HCT116 (cell line): ENCODE results near the gene COPG2. TPM values are rescaled to one million over a fixed set of nuclear protein-coding genes. Genes with fewer than 3 reads are reported as not detected.

Experiments used
- ATAC-seq: fragments of 200-7000 bp; cut with Tn5 transposase; 2 replicates; pipeline ENCODE4 v1.9.1; 2020; ENCODE audit warnings: mild to moderate bottlenecking, moderate library complexity
- BruUV-seq: library from RNA; stranded (reverse); fragments of 400-500 nt; replicated peaks from 2 replicates; lab custom pipeline; 2021; lab: Mats Ljungman, UMichigan
- CTCF ChIA-PET: fragments of 300-600 bp; sonication (Branson Sonifier 250); formaldehyde crosslinking; loops from one replicate; lab custom pipeline; 2021; ENCODE audit warnings: antibody characterized with exemption; lab: Charles Lee
- POLR2A ChIA-PET: fragments of 300-600, 350-600 bp; sonication (Branson Sonifier 250); formaldehyde crosslinking; loops from one replicate; lab custom pipeline; 2021; ENCODE audit warnings: antibody characterized with exemption; lab: Charles Lee
- RAD21 ChIA-PET, 2 experiments: fragments of 300-600 bp; sonication (Branson Sonifier 250); formaldehyde crosslinking; loops; one replicate each; lab custom pipeline; 2023; ENCODE audit warnings: low total read pairs in 2 of 2; ENCODE audit not compliant: uncharacterized antibody in 2 of 2, unreplicated experiment in 2 of 2, low non-redundant PET in 1 of 2; lab: Charles Lee
- DNase-seq: peaks from one replicate; pipeline ENCODE4 v3.0.0-alpha.2; 2010; ENCODE audit warnings: low read depth, low spot score
- H2AFZ ChIP-seq: fragments of 200-600 bp; shearing (Covaris generic), sonication (generic); 2 replicates; pipeline ENCODE4 v1.6.1; 2017; ENCODE audit warnings: low read depth, mixed run types, mixed read lengths, antibody characterized with exemption, low read length; ENCODE audit not compliant: poor library complexity, severe bottlenecking
- H3K27ac ChIP-seq: 2 replicates; pipeline ENCODE4 v1.5.1; 2012; ENCODE audit warnings: low read depth, low read length
- H3K27me3 ChIP-seq: fragments of 200-600 bp; sonication (generic); 2 replicates; pipeline ENCODE4 v1.6.1; 2016; ENCODE audit warnings: mixed run types, low read length, mixed read lengths; ENCODE audit not compliant: insufficient read depth
- H3K36me3 ChIP-seq, 2 experiments: fragments of 200-500 bp in 1 of 2; fragments of 200-600 bp in 1 of 2; sonication (Bioruptor generic) in 1 of 2; sonication (generic) in 1 of 2; 2 replicates each; pipeline versions ENCODE4 v1.5.1 to v1.6.1; 2014 to 2016; ENCODE audit warnings: low read length in 2 of 2, inconsistent platforms in 1 of 2, mixed read lengths in 1 of 2, mixed run types in 1 of 2; ENCODE audit not compliant: insufficient read depth in 2 of 2, control insufficient read depth in 1 of 2
- H3K4me1 ChIP-seq, 2 experiments: fragments of 200-600 bp in 1 of 2; sonication (generic) in 1 of 2; 2 replicates each; pipeline versions ENCODE4 v1.5.1 to v1.6.1; 2012 to 2017; ENCODE audit warnings: low read length in 2 of 2, inconsistent platforms in 1 of 2, mild to moderate bottlenecking in 1 of 2, mixed read lengths in 1 of 2, mixed run types in 1 of 2, moderate library complexity in 1 of 2; ENCODE audit not compliant: insufficient read depth in 2 of 2, control insufficient read depth in 1 of 2
- H3K4me2 ChIP-seq: fragments of 200-600 bp; sonication (generic); 2 replicates; pipeline ENCODE4 v1.6.1; 2017; ENCODE audit warnings: mixed run types, low read length, mixed read lengths
- H3K4me3 ChIP-seq, 2 experiments: fragments of 200-600 bp in 1 of 2; sonication (generic) in 1 of 2; replicated peaks in 1 of 2; 2 replicates each; pipeline ENCODE4 v1.5.1; 2011 to 2016; ENCODE audit warnings: low read length in 2 of 2, control low read depth in 1 of 2, low read depth in 1 of 2, mild to moderate bottlenecking in 1 of 2, mixed read lengths in 1 of 2, mixed run types in 1 of 2
- H3K79me2 ChIP-seq: fragments of 200-600 bp; sonication (generic); 2 replicates; pipeline ENCODE4 v1.6.1; 2017; ENCODE audit warnings: mild to moderate bottlenecking, mixed run types, low read length, moderate library complexity, mixed read lengths; ENCODE audit not compliant: insufficient read depth
- H3K9ac ChIP-seq: fragments of 200-600 bp; sonication (generic); 2 replicates; pipeline ENCODE4 v1.6.1; 2016; ENCODE audit warnings: low read length, mixed read lengths
- H3K9me2 ChIP-seq: fragments of 200-600 bp; sonication (generic), shearing (Covaris generic); 2 replicates; pipeline ENCODE4 v1.6.1; 2017; ENCODE audit warnings: mixed run types, mild to moderate bottlenecking, moderate library complexity; ENCODE audit not compliant: insufficient read depth
- H3K9me3 ChIP-seq, 2 experiments: fragments of 200-500 bp in 1 of 2; fragments of 200-600 bp in 1 of 2; sonication (Bioruptor generic) in 1 of 2; sonication (generic) in 1 of 2; 2 replicates each; pipeline ENCODE4 v1.6.1; 2014 to 2017; ENCODE audit warnings: low read length in 2 of 2, mixed read lengths in 2 of 2, inconsistent platforms in 1 of 2, low read depth in 1 of 2, mild to moderate bottlenecking in 1 of 2, mixed run types in 1 of 2, moderate library complexity in 1 of 2; ENCODE audit not compliant: control insufficient read depth in 1 of 2, insufficient read depth in 1 of 2
- H4K20me1 ChIP-seq: fragments of 200-600 bp; sonication (generic), shearing (Covaris generic); 2 replicates; pipeline ENCODE4 v1.6.1; 2017; ENCODE audit warnings: mixed run types, mild to moderate bottlenecking, moderate library complexity; ENCODE audit not compliant: insufficient read depth
- ATF3 ChIP-seq: IDR thresholded peaks from 2 replicates; pipeline ENCODE4 v1.6.1; 2012
- CBX3 ChIP-seq: IDR thresholded peaks from 2 replicates; pipeline ENCODE4 v1.6.1; 2012; ENCODE audit warnings: low read depth
- EGR1 ChIP-seq: IDR thresholded peaks from 2 replicates; pipeline ENCODE4 v1.6.1; 2012; ENCODE audit warnings: low read depth
- EZH2 ChIP-seq: fragments of 200-600 bp; sonication (generic); IDR thresholded peaks from 2 replicates; pipeline ENCODE4 v1.6.1; 2017; ENCODE audit warnings: antibody characterized with exemption, mixed run types
- FOSL1 ChIP-seq: IDR thresholded peaks from 2 replicates; pipeline ENCODE4 v1.6.1; 2012; ENCODE audit warnings: low read depth
- RAD21 ChIP-seq: IDR thresholded peaks from 2 replicates; pipeline ENCODE4 v1.6.1; 2012; ENCODE audit warnings: low read depth, mild to moderate bottlenecking
- SIN3A ChIP-seq: IDR thresholded peaks from 2 replicates; pipeline ENCODE4 v1.6.1; 2012; ENCODE audit warnings: low read depth
- TCF7L2 ChIP-seq: IDR thresholded peaks from 2 replicates; pipeline ENCODE4 v1.7.0; 2011; ENCODE audit warnings: borderline replicate concordance, inconsistent platforms; ENCODE audit not compliant: insufficient read depth, insufficient read length; ENCODE audit errors: extremely low read depth
- YY1 ChIP-seq: IDR thresholded peaks from 2 replicates; pipeline ENCODE4 v1.6.1; 2011; ENCODE audit warnings: low read length, low read depth, moderate library complexity, mild to moderate bottlenecking; ENCODE audit not compliant: insufficient replicate concordance; ENCODE audit errors: extremely low read depth
- intact Hi-C: fragments of 100-400 bp; cut with micrococcal nuclease; formaldehyde crosslinking; loops from 2 replicates; pipeline ENCODE4 v1.10.0; 2022
- total RNA-seq: library from RNA; stranded (reverse); gene quantifications from one replicate; pipeline ENCODE4 v1.2.1, GENCODE V29; 2021; ENCODE audit not compliant: unreplicated experiment
- TF ChIP-seq, protein P1 (sequence below): IDR thresholded peaks from 2 replicates; pipeline ENCODE4 v1.6.1; 2012; ENCODE audit warnings: low read depth
- TF ChIP-seq, protein P2 (sequence below), 3 experiments: fragments of 200-600 bp in 1 of 3; sonication (generic) in 1 of 3; IDR thresholded peaks in 2 of 3; conservative IDR thresholded peaks in 1 of 3; 2 replicates each; pipeline ENCODE4 v1.5.1; 2012 to 2017; ENCODE audit warnings: low read depth in 2 of 3, low read length in 2 of 3, antibody characterized with exemption in 1 of 3, borderline replicate concordance in 1 of 3, control low read depth in 1 of 3, mild to moderate bottlenecking in 1 of 3, mixed read lengths in 1 of 3, mixed run types in 1 of 3, moderate library complexity in 1 of 3; ENCODE audit not compliant: insufficient read depth in 1 of 3

COPG2 gene
- total RNA-seq, 1 experiment from 2014 or later = 31.0 TPM

GRCh38 chr7:130639388-130639787 is 29.2 kb downstream of the COPG2 start:
- Histone ChIP-seq H3K27ac (no peak overlapping the region), H3K36me3 (no peaks in the 10 kb centered on the region), H3K4me2 (no peak overlapping the region), H3K9me2 (no peaks in the 10 kb centered on the region), H3K4me1 (no peaks in the 10 kb centered on the region), H2AFZ (no peak overlapping the region), H3K79me2 (no peaks in the 10 kb centered on the region), H3K9me3 (no peaks in the 10 kb centered on the region), H3K4me3 (no peak overlapping the region), H4K20me1 (no peaks in the 10 kb centered on the region), H3K9ac (no peak overlapping the region), H3K27me3 (no peaks in the 10 kb centered on the region)
- DNase-seq = no peak
- intact Hi-C loops = no loop called here
- ATAC-seq = no peak
- POLR2A ChIA-PET = no interaction called here
- CTCF ChIA-PET = no interaction called here
- TF ChIP-seq TCF7L2 = no peak
- TF ChIP-seq RAD21 = no peak
- TF ChIP-seq YY1 = no peak
- TF ChIP-seq, protein P1, sequence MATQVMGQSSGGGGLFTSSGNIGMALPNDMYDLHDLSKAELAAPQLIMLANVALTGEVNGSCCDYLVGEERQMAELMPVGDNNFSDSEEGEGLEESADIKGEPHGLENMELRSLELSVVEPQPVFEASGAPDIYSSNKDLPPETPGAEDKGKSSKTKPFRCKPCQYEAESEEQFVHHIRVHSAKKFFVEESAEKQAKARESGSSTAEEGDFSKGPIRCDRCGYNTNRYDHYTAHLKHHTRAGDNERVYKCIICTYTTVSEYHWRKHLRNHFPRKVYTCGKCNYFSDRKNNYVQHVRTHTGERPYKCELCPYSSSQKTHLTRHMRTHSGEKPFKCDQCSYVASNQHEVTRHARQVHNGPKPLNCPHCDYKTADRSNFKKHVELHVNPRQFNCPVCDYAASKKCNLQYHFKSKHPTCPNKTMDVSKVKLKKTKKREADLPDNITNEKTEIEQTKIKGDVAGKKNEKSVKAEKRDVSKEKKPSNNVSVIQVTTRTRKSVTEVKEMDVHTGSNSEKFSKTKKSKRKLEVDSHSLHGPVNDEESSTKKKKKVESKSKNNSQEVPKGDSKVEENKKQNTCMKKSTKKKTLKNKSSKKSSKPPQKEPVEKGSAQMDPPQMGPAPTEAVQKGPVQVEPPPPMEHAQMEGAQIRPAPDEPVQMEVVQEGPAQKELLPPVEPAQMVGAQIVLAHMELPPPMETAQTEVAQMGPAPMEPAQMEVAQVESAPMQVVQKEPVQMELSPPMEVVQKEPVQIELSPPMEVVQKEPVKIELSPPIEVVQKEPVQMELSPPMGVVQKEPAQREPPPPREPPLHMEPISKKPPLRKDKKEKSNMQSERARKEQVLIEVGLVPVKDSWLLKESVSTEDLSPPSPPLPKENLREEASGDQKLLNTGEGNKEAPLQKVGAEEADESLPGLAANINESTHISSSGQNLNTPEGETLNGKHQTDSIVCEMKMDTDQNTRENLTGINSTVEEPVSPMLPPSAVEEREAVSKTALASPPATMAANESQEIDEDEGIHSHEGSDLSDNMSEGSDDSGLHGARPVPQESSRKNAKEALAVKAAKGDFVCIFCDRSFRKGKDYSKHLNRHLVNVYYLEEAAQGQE = no peak
- TF ChIP-seq, protein P2, sequence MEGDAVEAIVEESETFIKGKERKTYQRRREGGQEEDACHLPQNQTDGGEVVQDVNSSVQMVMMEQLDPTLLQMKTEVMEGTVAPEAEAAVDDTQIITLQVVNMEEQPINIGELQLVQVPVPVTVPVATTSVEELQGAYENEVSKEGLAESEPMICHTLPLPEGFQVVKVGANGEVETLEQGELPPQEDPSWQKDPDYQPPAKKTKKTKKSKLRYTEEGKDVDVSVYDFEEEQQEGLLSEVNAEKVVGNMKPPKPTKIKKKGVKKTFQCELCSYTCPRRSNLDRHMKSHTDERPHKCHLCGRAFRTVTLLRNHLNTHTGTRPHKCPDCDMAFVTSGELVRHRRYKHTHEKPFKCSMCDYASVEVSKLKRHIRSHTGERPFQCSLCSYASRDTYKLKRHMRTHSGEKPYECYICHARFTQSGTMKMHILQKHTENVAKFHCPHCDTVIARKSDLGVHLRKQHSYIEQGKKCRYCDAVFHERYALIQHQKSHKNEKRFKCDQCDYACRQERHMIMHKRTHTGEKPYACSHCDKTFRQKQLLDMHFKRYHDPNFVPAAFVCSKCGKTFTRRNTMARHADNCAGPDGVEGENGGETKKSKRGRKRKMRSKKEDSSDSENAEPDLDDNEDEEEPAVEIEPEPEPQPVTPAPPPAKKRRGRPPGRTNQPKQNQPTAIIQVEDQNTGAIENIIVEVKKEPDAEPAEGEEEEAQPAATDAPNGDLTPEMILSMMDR (IDR thresholded peaks at IDR 0.05 in 2 of 3, conservative IDR thresholded peaks at IDR 0.05 in 1 of 3; ENCODE audit: borderline replicate concordance in 1 of 3, insufficient read depth in 1 of 3, low read depth in 2 of 3, low read length in 2 of 3) = no peak
- no peak for TF ChIP-seq ATF3
- no peak for TF ChIP-seq FOSL1
- TF ChIP-seq EZH2 = no peak
- no peak for TF ChIP-seq SIN3A
- no peak for TF ChIP-seq CBX3
- TF ChIP-seq EGR1 = no peak
- RAD21 ChIA-PET = no interaction called here
- no TSS peak for BruUV-seq
